Hematopoietic multipotent progenitor cell (in vitro differentiated cells): Measurements from ENCODE around the gene SDCBP2. TPM values are rescaled to one million over a fixed set of nuclear protein-coding genes. Genes with fewer than 3 reads are reported as not detected.

ENCODE experiments used
- DNase-seq, 3 donors: peaks; one replicate each; pipeline ENCODE4 v3.0.0-alpha.2; 2011 to 2015; ENCODE audit warnings: low read depth in 2 of 3, low spot score in 2 of 3
- total RNA-seq: library from RNA; depleted of rRNA; stranded (reverse); fragments of >200 nt; gene quantifications from one replicate; pipeline ENCODE4 v1.2.3, GENCODE V29; 2012

SDCBP2 gene
- total RNA-seq, 1 donor, result 0.81 TPM

- DNase-seq, result no peak
Observed at GRCh38 chr20:1298888-1299511, 29.9 kb downstream of the SDCBP2 start.

- DNase-seq, result no peak
Observed at GRCh38 chr20:1298166-1298565, 30.8 kb downstream of the SDCBP2 start.

- DNase-seq, result no peak
Observed at GRCh38 chr20:1297486-1297885, 31.5 kb downstream of the SDCBP2 start.

GRCh38 chr20:1296922-1297321 is 32.0 kb downstream of the SDCBP2 start:
- no peak for DNase-seq

- DNase-seq, result no peak
Observed at GRCh38 chr20:1296117-1296610, 32.8 kb downstream of the SDCBP2 start.

- DNase-seq, result no peak
Observed at GRCh38 chr20:1295276-1295930, 33.5 kb downstream of the SDCBP2 start.

- DNase-seq, result no peak
Observed at GRCh38 chr20:1294497-1294896, 34.4 kb downstream of the SDCBP2 start.

- DNase-seq, result no peak
Observed at GRCh38 chr20:1293641-1294379, 35.1 kb downstream of the SDCBP2 start.

- no peak for DNase-seq
Observed at GRCh38 chr20:1292620-1293019, 36.3 kb downstream of the SDCBP2 start.

- no peak for DNase-seq
Observed at GRCh38 chr20:1291191-1291741, 37.7 kb downstream of the SDCBP2 start.

- DNase-seq, result no peak
Observed at GRCh38 chr20:1287787-1288569, 41.0 kb downstream of the SDCBP2 start.

GRCh38 chr20:1287306-1287705 is 41.6 kb downstream of the SDCBP2 start:
- DNase-seq, result no peak

GRCh38 chr20:1286267-1287024 is 42.5 kb downstream of the SDCBP2 start:
- no peak for DNase-seq

- DNase-seq, result no peak
Observed at GRCh38 chr20:1283522-1284510, 45.1 kb downstream of the SDCBP2 start.

- no peak for DNase-seq
Observed at GRCh38 chr20:1282966-1283365, 46.0 kb downstream of the SDCBP2 start.

GRCh38 chr20:1281279-1282057 is 47.5 kb downstream of the SDCBP2 start:
- DNase-seq, result no peak

GRCh38 chr20:1280195-1281102 is 48.5 kb downstream of the SDCBP2 start:
- DNase-seq, result no peak
